A673 (cell line): ENCODE measurements around the gene FGFR4.

Experiments used
- CTCF ChIP-seq: fragments of 300-800, 200-600 bp; sonication (generic); conservative IDR thresholded peaks from 2 replicates; pipeline ENCODE4 v1.5.1; 2017; ENCODE audit warnings: low read depth, mild to moderate bottlenecking, antibody characterized with exemption, low read length, moderate library complexity, mixed read lengths
- EZH2 ChIP-seq: fragments of 200-600 bp; sonication (generic); IDR thresholded peaks from 2 replicates; pipeline ENCODE4 v1.6.1; 2017; ENCODE audit warnings: borderline replicate concordance, low read depth, mild to moderate bottlenecking, mixed read lengths, antibody characterized with exemption, low read length; ENCODE audit not compliant: poor library complexity, severe bottlenecking

GRCh38 chr5:177095088-177095669 lies 8.5 kb downstream of the FGFR4 start:
- TF ChIP-seq EZH2 (no peak), CTCF (no peak)
